ENCODE results near the gene ISY1.

The ISY1 gene

GRCh38 chr3:129131465-129132088 lies 29.3 kb downstream of the ISY1 start:
- H3K27ac ChIP-seq (ENCODE audit: low read depth, low read length): no peak overlapping the region
- no peaks in the 10 kb centered on the region for H3K79me2 ChIP-seq (ENCODE audit: control insufficient read depth, insufficient read depth, low read length, unreplicated experiment)
- H2AFZ ChIP-seq (ENCODE audit: low read length, unreplicated experiment): no peak overlapping the region
- no peaks in the 10 kb centered on the region for H3K27me3 ChIP-seq (ENCODE audit: insufficient read depth, low read length)
- 0 out of 2 replicates have a peak, but pooled peaks cover 3% of the 10 kb centered on the region for H3K36me3 ChIP-seq (ENCODE audit: insufficient read depth, low read length)
- no peaks in the 10 kb centered on the region for H3K4me1 ChIP-seq (ENCODE audit: control insufficient read depth, insufficient read depth, low read length, unreplicated experiment)
- H3K4me3 ChIP-seq (ENCODE audit: low read depth, low read length): no peak overlapping the region

- H3K4me3 ChIP-seq (ENCODE audit: low read depth, low read length): no peak overlapping the region
- H3K79me2 ChIP-seq (ENCODE audit: control insufficient read depth, insufficient read depth, low read length, unreplicated experiment): no peaks in the 10 kb centered on the region
- H3K27ac ChIP-seq (ENCODE audit: low read depth, low read length): no peak overlapping the region
- no peak overlapping the region for H2AFZ ChIP-seq (ENCODE audit: low read length, unreplicated experiment)
- H3K27me3 ChIP-seq (ENCODE audit: insufficient read depth, low read length): no peaks in the 10 kb centered on the region
- H3K4me1 ChIP-seq (ENCODE audit: control insufficient read depth, insufficient read depth, low read length, unreplicated experiment): no peaks in the 10 kb centered on the region
- H3K36me3 ChIP-seq (ENCODE audit: insufficient read depth, low read length): 0 out of 2 replicates have a peak, but pooled peaks cover 3% of the 10 kb centered on the region
Measured at GRCh38 chr3:129130291-129130813, 30.5 kb downstream of the ISY1 start.

- H3K27me3 ChIP-seq (ENCODE audit: insufficient read depth, low read length): no peaks in the 10 kb centered on the region
- H3K79me2 ChIP-seq (ENCODE audit: control insufficient read depth, insufficient read depth, low read length, unreplicated experiment): no peaks in the 10 kb centered on the region
- no peak overlapping the region for H2AFZ ChIP-seq (ENCODE audit: low read length, unreplicated experiment)
- H3K4me3 ChIP-seq (ENCODE audit: low read depth, low read length): no peak overlapping the region
- H3K4me1 ChIP-seq (ENCODE audit: control insufficient read depth, insufficient read depth, low read length, unreplicated experiment): no peaks in the 10 kb centered on the region
- H3K27ac ChIP-seq (ENCODE audit: low read depth, low read length): no peak overlapping the region
- 0 out of 2 replicates have a peak, but pooled peaks cover 3% of the 10 kb centered on the region for H3K36me3 ChIP-seq (ENCODE audit: insufficient read depth, low read length)
Measured at GRCh38 chr3:129128357-129129155, 32.3 kb downstream of the ISY1 start.

- Histone ChIP-seq H3K4me3 (ENCODE audit: low read depth, low read length) (no peak overlapping the region), H3K27ac (ENCODE audit: low read depth, low read length) (no peak overlapping the region), H3K4me1 (ENCODE audit: control insufficient read depth, insufficient read depth, low read length, unreplicated experiment) (no peaks in the 10 kb centered on the region), H2AFZ (ENCODE audit: low read length, unreplicated experiment) (no peak overlapping the region), H3K79me2 (ENCODE audit: control insufficient read depth, insufficient read depth, low read length, unreplicated experiment) (no peaks in the 10 kb centered on the region), H3K27me3 (ENCODE audit: insufficient read depth, low read length) (no peaks in the 10 kb centered on the region), H3K36me3 (ENCODE audit: insufficient read depth, low read length) (no peaks in the 10 kb centered on the region)
Measured at GRCh38 chr3:129126726-129127280, 34.1 kb downstream of the ISY1 start.

GRCh38 chr3:129123314-129124060 lies 37.4 kb downstream of the ISY1 start:
- no peak overlapping the region for H3K4me3 ChIP-seq (ENCODE audit: low read depth, low read length)
- H3K4me1 ChIP-seq (ENCODE audit: control insufficient read depth, insufficient read depth, low read length, unreplicated experiment): peaks cover 12% of the 10 kb centered on the region
- no peak overlapping the region for H3K27ac ChIP-seq (ENCODE audit: low read depth, low read length)
- H3K27me3 ChIP-seq (ENCODE audit: insufficient read depth, low read length): no peaks in the 10 kb centered on the region
- H3K79me2 ChIP-seq (ENCODE audit: control insufficient read depth, insufficient read depth, low read length, unreplicated experiment): peaks cover 17% of the 10 kb centered on the region
- H3K36me3 ChIP-seq (ENCODE audit: insufficient read depth, low read length): no peaks in the 10 kb centered on the region
- H2AFZ ChIP-seq (ENCODE audit: low read length, unreplicated experiment): no peak overlapping the region

GRCh38 chr3:129122412-129123011 lies 38.4 kb downstream of the ISY1 start:
- H2AFZ ChIP-seq (ENCODE audit: low read length, unreplicated experiment): no peak overlapping the region
- peaks cover 27% of the 10 kb centered on the region for H3K79me2 ChIP-seq (ENCODE audit: control insufficient read depth, insufficient read depth, low read length, unreplicated experiment)
- peaks cover 12% of the 10 kb centered on the region for H3K4me1 ChIP-seq (ENCODE audit: control insufficient read depth, insufficient read depth, low read length, unreplicated experiment)
- no peak overlapping the region for H3K4me3 ChIP-seq (ENCODE audit: low read depth, low read length)
- 0 out of 2 replicates have a peak, but pooled peaks cover 5% of the 10 kb centered on the region for H3K36me3 ChIP-seq (ENCODE audit: insufficient read depth, low read length)
- H3K27ac ChIP-seq (ENCODE audit: low read depth, low read length): no peak overlapping the region
- H3K27me3 ChIP-seq (ENCODE audit: insufficient read depth, low read length): no peaks in the 10 kb centered on the region

- H3K27ac ChIP-seq (ENCODE audit: low read depth, low read length): 0 out of 2 replicates have a peak within 1 kb of the TSS, but pooled peaks have one; percentile 26
- peaks cover 12% of the 10 kb centered on the region for H3K4me1 ChIP-seq (ENCODE audit: control insufficient read depth, insufficient read depth, low read length, unreplicated experiment)
- H3K27me3 ChIP-seq (ENCODE audit: insufficient read depth, low read length): no peaks in the 10 kb centered on the region
- peaks cover 33% of the 10 kb centered on the region for H3K79me2 ChIP-seq (ENCODE audit: control insufficient read depth, insufficient read depth, low read length, unreplicated experiment)
- peak within 1 kb of the TSS; percentile 91 for H3K4me3 ChIP-seq (ENCODE audit: low read depth, low read length)
- 0 out of 2 replicates have a peak, but pooled peaks cover 6% of the 10 kb centered on the region for H3K36me3 ChIP-seq (ENCODE audit: insufficient read depth, low read length)
- peak within 1 kb of the TSS; percentile 26 for H2AFZ ChIP-seq (ENCODE audit: low read length, unreplicated experiment)
Measured at GRCh38 chr3:129121792-129122411, 39.0 kb downstream of the ISY1 start, which contains the start of gene RAB43. Gene RAB43, minus strand, starts transcription at chr3:129121804. Its CDS starts 315 bp downstream, at chr3:129121489.

GRCh38 chr3:129121016-129121791 lies 39.7 kb downstream of the ISY1 start:
- peaks cover 18% of the 10 kb centered on the region for H3K4me1 ChIP-seq (ENCODE audit: control insufficient read depth, insufficient read depth, low read length, unreplicated experiment)
- H3K36me3 ChIP-seq (ENCODE audit: insufficient read depth, low read length): 0 out of 2 replicates have a peak, but pooled peaks cover 6% of the 10 kb centered on the region
- 0 out of 2 replicates have a peak overlapping the region, but pooled peaks have one; percentile 26 for H3K27ac ChIP-seq (ENCODE audit: low read depth, low read length)
- peaks cover 38% of the 10 kb centered on the region for H3K79me2 ChIP-seq (ENCODE audit: control insufficient read depth, insufficient read depth, low read length, unreplicated experiment)
- no peaks in the 10 kb centered on the region for H3K27me3 ChIP-seq (ENCODE audit: insufficient read depth, low read length)
- peak overlapping the region; percentile 26 for H2AFZ ChIP-seq (ENCODE audit: low read length, unreplicated experiment)
- H3K4me3 ChIP-seq (ENCODE audit: low read depth, low read length): peak overlapping the region; percentile 91

Measured in ACC112 (cell line).